LoVo (cell line): ENCODE measurements around the gene DHX57.

Experiments used
- DNase-seq: peaks from one replicate; pipeline ENCODE4 v3.0.0-alpha.2; 2016; ENCODE audit warnings: low spot score

Gene DHX57

DNA sequence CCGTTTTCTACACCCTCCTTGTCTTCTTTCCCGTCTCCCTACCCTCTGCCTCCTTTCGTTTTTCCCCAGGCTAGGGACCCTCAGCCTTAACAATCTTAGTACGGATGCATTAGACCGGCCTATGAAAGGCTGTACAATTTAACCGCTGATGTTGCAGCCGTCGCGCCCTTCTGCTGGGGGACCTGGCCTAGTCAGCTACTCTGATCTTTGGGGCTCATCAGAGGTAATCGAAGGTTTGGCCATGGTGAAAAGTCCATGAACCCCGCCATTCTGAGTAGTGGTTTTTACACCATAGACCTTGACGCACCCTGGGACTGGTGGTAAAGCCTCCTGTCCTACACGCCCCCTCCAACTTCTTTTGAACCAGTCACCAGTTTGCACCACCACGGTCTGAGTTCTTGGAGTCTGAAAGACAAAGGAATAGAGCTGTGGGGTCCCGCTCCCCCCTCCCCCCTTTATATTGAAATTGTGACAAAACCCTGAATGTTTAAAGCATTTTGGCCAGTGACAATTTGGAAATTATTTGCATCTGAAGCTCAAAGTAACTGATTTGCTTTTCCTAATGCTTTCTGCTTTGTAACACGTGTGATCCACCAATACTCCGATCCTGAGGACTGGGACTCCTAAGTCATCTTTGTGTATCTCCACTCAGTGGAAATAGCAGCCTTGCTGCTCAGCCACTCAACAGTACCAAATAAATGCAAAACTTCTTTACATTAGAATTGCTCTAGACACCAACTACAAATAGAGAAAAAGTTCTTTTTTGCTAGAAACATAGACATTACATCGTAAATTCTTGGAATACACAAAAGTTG, 123.9 kb downstream of the DHX57 start:
- DNase-seq: no peak

DNA sequence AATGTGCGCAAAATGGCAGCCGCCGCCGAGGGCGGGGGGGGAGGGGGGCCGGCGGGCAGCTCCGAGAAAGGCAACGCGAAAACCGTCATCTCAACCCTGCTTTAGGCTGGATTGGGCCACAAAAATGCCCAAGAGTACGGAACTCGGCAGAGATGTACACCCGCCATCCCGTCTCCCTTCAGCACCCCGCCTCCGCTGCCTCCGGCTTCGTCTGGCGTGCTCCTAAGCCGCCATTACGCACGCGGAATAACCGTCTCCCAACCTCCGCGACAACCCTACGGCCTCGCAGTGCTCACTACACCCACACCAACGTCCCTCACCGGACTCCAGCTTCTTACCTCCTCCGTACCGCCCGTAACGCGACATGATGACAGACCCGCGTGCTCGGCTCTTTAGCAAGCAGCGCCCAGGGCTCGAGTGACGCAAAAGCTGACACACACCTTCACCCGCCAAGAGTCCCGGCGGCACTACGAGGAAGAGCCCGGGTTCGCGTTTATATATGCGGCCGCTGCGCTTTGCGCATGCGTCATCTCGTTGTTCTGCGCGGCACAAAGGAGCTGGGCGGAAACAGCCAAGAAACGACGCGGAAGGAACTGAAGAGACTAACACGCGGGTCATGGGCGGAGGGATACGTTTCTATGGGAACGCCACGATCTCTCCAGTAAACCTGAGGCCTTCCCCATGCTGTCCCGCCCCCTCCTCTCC, 124.7 kb downstream of the DHX57 start, which contains the start of gene SRSF7:
SRSF7 (minus strand) TSS at position 471 of the 705 bp plus-strand sequence; CDS start at position 366, 105 bp downstream.
- peak; percentile 96 for DNase-seq

GRCh38 chr2:38750011-38750890, 125.5 kb downstream of the DHX57 start:
- peak; percentile 29 for DNase-seq

DNA sequence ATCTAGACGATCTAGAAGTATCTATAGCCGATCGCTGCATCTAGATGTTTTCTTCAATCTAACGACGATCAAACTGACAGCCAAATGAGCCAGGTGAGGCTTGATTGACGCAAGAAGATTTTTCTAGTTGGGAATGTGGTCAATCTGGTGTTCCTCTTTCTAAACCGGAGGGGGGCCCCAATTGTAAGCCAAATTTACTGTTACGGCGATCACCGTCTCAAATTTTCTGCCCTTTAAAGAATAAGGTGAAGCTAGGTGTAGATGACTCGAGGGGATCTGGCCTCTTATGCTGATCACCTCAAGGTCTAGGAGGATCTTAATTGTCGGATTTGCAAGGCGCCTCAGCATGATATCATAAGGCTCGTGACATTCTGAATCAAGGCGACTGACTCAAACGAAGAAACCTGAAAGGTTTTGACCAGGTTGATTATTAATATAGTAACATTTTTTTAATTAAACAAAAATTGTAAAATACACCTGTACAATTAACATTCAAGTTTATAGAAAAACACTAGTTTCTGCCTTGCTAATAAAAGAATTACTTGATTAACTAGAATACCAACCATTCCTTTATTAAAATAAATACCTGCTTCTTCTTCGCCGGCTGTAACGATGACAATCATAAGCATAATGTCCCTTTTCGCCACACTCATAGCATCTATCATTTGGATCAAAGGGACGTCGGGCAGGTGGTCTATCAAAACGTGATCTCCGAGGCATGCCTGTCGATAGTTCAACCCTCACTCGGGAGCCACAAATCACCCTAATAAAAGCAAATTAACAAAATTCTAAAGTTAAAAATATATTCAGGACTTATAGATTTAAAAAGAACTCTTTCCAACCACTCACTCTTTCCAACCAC, 126.6 kb downstream of the DHX57 start:
- no peak for DNase-seq

DNA sequence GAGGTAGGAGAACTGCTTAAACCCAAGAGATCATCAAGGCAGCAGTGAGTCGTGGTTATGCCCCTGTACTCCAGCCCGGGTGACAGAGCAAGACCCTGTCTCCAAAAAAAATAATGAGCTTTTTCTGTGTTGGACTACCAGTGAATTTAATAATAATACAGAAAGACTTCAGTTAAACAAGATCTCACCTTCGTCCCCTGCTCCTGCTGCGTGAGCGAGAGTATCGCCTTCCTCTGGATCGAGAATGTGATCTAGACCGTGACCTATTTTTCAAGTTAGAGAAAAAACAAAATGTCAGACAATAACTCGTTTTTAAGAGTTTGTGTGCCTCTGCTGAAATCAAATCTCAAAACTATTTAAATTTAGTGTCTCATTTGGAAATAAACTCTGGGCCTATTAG, 127.3 kb downstream of the DHX57 start:
- DNase-seq: no peak

DNA sequence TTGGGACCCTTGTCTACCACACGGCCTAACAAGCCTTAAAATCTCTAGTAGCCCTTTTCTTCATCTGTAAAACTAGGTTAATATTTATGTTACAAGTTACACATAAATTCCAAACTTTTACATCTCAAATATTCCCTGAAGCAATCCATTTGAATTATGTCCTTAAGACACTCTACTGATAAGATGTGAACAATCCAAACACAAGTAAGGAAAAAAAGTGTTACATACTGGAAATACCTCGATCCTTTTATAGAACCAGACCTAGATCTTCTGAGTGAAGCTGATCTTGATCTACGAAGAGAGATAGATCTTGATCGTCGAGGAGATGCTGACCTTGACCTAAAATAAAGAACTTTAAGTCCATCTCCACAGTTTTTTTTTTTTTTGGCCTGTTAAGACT, 127.9 kb downstream of the DHX57 start:
- no peak for DNase-seq
